HG02852 (cell line): ENCODE data around the gene PRG2.
"Not testable (repeated sequence)": the region's sequence is repeated elsewhere in the genome, so short reads cannot be mapped to it uniquely, and the experiment has no call there.

Source experiments
- ATAC-seq: cut with Tn5 transposase; IDR thresholded peaks from one replicate; pipeline ENCODE4 v1.9.1; 2021; ENCODE audit warnings: mild to moderate bottlenecking, moderate library complexity; ENCODE audit not compliant: unreplicated experiment

Gene PRG2

GRCh38 chr11:57348636-57349313 is 41.7 kb downstream of the PRG2 start:
- no peak for ATAC-seq

- ATAC-seq = no peak
Observed at GRCh38 chr11:57348052-57348451, 42.4 kb downstream of the PRG2 start.

DNA sequence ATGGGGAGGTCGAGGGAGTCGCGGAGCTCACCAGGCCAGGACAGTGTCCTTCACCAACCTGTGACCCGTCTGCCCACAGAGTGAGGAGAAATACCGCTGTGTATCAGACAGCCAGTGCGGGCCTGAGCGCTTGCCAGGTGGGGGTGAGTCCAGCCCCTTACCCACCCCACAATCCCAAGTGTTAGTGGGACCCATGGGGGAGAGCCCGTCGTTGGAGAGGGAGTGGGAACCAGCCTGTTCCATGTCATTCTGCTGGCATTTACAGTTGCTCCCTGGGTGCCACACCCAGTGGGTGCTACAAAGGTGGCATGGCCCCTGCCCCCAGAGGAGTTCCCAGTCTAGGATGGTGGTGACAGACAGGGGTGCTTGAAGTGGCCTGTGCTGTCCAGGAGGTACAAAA is 43.1 kb downstream of the PRG2 start:
- no peak for ATAC-seq

DNA sequence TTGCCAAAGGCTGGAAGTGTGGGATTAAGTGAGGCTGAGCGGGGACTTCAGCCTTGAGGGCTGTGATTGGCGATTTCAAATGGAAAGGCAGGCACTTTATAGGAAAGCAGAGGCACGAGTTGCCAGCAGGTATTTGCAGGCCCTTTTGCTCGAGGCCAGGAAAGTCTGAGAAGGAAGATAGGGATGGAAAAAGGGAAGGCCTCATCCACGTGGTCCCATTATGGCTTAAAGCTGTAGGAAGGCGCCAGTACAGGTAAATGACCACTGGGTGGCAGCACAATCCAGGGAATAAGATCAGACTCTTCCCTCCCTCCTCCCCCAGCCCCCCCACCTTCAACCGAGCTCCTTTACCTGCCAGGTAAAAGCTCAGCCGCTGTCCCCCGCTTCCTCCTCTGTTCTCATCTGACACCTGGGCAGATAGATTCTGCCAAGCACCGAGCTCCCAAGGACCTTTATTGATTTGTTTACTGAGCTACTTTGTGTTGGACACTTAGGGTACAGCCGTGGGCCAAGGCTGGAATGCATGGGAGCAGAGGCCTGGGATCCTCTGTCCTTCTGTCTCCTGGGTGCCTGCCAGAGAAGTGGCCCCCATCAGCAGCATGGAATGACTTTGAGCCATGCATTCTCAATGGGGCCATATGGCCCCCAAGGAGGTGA is 44.8 kb downstream of the PRG2 start:
- peak; percentile 78 for ATAC-seq

- no peak for ATAC-seq
Observed at GRCh38 chr11:57344826-57345225, 45.6 kb downstream of the PRG2 start.

- no peak for ATAC-seq
Observed at GRCh38 chr11:57343825-57344224, 46.6 kb downstream of the PRG2 start.

DNA sequence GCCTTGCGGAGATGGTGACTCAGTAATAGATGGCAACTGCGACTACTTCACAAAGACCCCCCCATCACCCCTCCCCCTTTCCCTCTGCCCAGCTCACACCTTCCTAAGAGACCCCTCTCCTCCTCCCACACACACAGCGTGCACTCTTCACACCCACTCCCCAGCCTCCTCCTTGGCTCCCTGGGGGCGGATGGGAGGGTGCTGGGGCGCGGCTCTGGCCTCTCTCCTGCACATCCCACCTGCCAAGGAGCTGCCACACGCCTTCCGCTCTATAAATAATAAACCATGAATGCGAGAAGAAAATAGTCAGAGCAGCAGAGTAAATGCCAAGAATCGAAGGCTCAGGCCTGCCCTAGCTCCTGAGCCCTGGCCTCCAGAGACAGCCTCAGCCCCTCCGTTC is 47.7 kb downstream of the PRG2 start:
- ATAC-seq = no peak

DNA sequence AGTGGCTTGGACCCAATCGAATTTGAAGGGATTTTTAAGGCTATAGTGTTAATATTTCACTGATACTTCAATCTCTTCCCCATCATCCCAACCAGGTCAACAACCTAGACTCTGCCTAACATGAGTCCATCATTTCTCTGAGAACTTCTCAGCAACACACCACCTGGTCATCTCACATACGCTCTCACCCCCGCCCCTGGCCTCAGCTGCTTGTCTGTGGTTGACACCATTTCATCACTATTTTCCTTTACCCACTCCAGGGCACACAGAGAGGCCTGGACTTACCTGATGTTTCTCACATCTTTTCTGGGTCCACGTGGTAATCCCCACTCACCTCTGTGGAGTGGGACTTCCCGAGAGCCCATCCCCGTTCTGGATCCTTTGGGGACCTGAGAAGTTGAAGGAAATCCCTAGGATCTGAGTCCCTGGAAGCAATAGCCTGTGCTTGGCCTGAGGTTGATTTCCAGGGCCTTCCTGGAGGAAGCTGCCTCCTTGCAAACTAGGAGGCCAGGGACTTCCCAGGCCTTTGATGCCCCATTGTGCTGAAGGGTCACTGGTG is 49.1 kb downstream of the PRG2 start:
- no peak for ATAC-seq

DNA sequence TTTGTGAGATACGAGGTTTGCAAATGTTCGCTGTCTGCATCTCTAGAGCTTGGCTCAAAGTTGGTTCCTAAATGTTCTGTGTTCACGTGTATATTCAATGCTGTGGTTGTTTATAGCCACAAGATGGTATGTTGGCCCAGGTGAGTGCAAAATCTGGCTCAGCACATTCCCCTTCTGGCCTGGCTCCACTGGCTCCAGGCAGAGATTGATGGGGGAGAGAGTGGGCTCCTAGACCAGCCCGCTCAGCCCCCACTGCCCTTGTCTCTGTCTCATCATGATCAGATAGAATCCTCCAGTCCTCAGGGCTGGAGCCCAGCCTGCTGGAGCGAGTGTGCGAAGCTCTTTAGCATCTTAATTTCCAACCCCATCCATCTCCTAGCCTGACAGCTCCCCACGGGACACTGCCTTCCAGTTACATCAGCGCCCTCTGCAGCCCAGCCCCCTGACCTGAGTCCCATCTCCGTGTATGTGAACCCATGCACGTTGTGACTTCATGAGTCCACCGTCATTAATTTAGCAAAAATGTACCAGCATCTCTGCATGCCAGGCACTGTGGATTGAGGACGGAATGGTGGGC is 50.3 kb downstream of the PRG2 start:
- no peak for ATAC-seq

DNA sequence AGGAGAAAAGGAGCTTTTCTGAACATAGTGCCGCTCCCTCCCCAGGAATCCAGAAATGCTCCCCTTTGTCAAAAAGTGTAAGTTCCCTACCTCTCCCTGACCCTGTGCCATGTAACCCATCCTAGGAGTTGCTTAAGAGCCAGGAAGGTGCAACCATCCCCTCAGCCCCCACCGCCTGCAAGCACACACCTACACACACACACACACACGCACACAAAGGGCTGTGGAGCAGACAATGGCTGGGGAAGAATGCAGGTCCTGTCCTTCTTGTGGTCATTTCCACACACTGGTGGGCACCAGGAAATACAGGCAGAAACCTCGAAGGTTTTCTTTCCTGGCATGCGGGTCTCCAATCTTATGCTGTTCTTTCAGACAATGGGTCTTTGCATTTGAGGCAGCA is 51.1 kb downstream of the PRG2 start:
- no peak for ATAC-seq

DNA sequence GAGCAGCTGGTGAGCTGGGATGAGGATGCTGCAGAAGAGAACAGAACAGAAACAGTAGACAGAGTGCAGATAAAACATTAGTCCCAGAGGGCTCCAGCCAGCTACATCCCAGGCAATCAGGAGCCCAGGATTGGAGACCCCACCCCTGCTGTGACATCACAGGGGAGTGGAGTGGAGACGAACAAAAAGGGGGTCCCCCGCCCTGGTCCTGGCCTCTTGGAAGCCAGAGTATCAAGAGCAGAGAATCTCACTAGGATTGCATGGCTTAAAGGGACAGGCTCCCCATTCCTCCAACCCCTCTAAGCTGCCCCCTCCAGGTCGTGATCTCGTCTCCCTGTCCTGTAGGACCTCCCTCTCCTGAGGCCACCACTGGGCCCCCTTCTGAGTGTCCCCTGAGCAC is 52.3 kb downstream of the PRG2 start, which contains the start of gene P2RX3:
TSS of gene P2RX3 (plus strand) at position 211 of the 400 bp plus-strand sequence. CDS start 199 bp downstream, outside the sequence.
- ATAC-seq = no peak

DNA sequence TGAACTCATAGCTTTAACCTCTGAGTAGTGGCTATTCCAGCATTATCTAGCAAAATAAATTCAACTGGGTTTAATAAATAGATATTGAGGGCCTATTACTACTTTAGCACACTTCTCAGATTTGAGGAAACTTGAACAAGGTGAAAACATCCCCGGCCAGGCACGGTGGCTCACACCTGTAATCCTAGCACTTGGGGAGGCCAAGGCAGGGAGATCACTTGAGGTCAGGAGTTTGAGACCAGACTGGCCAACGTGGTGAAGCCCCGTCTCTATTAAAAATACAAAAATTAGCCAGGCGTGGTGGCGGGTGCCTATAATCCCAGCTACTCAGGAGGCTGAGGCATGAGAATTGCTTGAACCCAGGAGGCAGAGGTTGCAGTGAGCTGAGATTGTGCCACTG is 53.6 kb downstream of the PRG2 start:
- ATAC-seq = not testable (repeated sequence)
